ENCODE data around the gene PRDM1. TPM values are rescaled to one million over a fixed set of nuclear protein-coding genes. Genes with fewer than 3 reads are reported as not detected.

The PRDM1 gene
- polyA plus RNA-seq, 1 of the 3 experiments (the other 2 are of a cell fraction) = 4.0 TPM

DNA sequence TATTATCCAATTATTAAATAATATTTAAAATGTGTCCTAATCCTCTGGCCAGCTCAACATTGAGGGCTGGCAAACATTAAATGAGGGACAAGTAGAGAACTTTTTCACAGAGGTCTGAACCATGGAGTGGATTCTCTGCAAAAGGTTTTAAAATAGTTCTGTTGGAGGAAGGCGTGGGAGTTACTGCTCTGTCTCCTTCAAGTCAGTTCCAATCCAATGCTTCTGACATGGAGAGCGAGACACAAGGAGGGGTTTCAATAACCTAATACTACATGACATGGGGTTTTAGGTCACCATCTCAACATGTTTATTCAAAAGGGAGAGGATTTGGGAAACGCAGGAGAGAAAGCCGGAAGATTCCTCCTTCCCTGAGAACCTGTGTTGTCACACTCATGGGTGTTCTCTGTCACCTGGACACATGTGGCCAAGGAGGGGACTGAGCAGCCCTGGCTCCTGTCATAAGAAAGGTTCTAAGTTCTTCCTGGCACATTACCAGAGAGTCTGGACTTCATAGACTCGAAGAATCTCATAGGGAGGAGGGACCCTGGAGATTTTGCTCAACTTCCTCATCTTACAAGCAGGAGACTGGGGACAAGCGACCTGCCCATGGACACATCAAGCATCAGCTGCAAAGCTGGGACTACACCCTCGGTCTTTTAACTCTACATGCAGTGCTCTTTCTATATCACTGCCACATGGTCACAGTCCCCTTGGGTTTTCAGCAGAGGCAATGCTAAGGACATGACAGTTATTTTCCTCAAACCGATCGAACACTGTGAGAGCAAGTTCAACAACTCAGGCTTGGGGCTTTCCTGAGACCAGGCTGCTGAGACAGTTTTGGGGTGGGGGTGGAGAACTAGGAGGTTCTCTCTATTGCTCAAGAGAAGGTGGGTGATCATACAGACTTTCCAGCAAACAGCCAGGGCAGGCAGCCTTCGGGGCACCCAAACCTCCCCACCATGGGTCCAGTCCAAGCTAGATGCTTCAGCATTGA, 38.6 kb downstream of the PRDM1 start:
- ChIA-PET POLR2A (no interaction called here), CTCF (no interaction called here)
- no peaks in the 10 kb centered on the region for H3K9me3 ChIP-seq
- H3K4me3 ChIP-seq (ENCODE audit: low read depth in 2 of 2, low read length in 1 of 2) = no peak overlapping the region
- H3K27me3 ChIP-seq (ENCODE audit: insufficient read depth) = no peaks in the 10 kb centered on the region
- H4K20me1 ChIP-seq (ENCODE audit: insufficient read depth) = no peaks in the 10 kb centered on the region
- H3K36me3 ChIP-seq (replicated peaks in 1 of 2; ENCODE audit: control insufficient read depth in 1 of 2, insufficient read depth in 2 of 2, low read length in 1 of 2) = no peaks in the 10 kb centered on the region
- no peak overlapping the region for H3K4me2 ChIP-seq
- 80% methylated on average over 10 of the region's 10 CpGs for WGBS (ENCODE audit: low lambda C conversion rate)
- H3K9me2 ChIP-seq = no peaks in the 10 kb centered on the region
- no peaks in the 10 kb centered on the region for H3K79me2 ChIP-seq (ENCODE audit: insufficient read depth)
- DNase-seq = no peak
- H3F3A ChIP-seq (replicated peaks; ENCODE audit: insufficient read depth) = peaks cover 11% of the 10 kb centered on the region
- peaks cover 0 to 4% of the 10 kb centered on the region in 2 experiments; a peak in 3 of 4 replicates for H3K4me1 ChIP-seq (ENCODE audit: control insufficient read depth in 1 of 2, insufficient read depth in 2 of 2, low read depth in 1 of 2, low read length in 1 of 2)
- no peak for TF ChIP-seq FOSL2 (IDR thresholded peaks at IDR 0.05; ENCODE audit: borderline replicate concordance, low read depth)
- TF ChIP-seq FOXM1 (IDR thresholded peaks at IDR 0.05; ENCODE audit: low read depth) = no peak
- H3K27ac ChIP-seq (ENCODE audit: low read depth in 2 of 2, low read length in 1 of 2) = no peak overlapping the region
- H2AFZ ChIP-seq (ENCODE audit: low read depth) = no peak overlapping the region
- no peak overlapping the region for H3K9ac ChIP-seq

- no peak overlapping the region for H3K4me3 ChIP-seq (ENCODE audit: low read depth in 2 of 2, low read length in 1 of 2)
- H3K9ac ChIP-seq = no peak overlapping the region
- no peaks in the 10 kb centered on the region for H3K27me3 ChIP-seq (ENCODE audit: insufficient read depth)
- no peak overlapping the region for H2AFZ ChIP-seq (ENCODE audit: low read depth)
- no peak for DNase-seq
- no peak overlapping the region for H3K4me2 ChIP-seq
- WGBS (ENCODE audit: low lambda C conversion rate) = 92% methylated on average over 11 of the region's 11 CpGs
- peaks cover 0 to 11% of the 10 kb centered on the region in 2 experiments; a peak in 3 of 4 replicates for H3K4me1 ChIP-seq (ENCODE audit: control insufficient read depth in 1 of 2, insufficient read depth in 2 of 2, low read depth in 1 of 2, low read length in 1 of 2)
- H4K20me1 ChIP-seq (ENCODE audit: insufficient read depth) = no peaks in the 10 kb centered on the region
- ChIA-PET CTCF (interaction anchor here (0.6 kb wide), 1 partner anchor 795 kb away, joined by 3 read pairs; no protein-coding TSS in a partner anchor), POLR2A (no interaction called here)
- no peaks in the 10 kb centered on the region for H3K9me2 ChIP-seq
- no peak overlapping the region for H3K27ac ChIP-seq (ENCODE audit: low read depth in 2 of 2, low read length in 1 of 2)
- TF ChIP-seq USF2 (IDR thresholded peaks at IDR 0.05; ENCODE audit: borderline replicate concordance, low read depth, low read length) (no peak), FOSL2 (IDR thresholded peaks at IDR 0.05; ENCODE audit: borderline replicate concordance, low read depth) (no peak), EP300 (IDR thresholded peaks at IDR 0.05; ENCODE audit: borderline replicate concordance in 1 of 2, low read depth in 1 of 2, low read length in 1 of 2) (no peak), RFX5 (IDR thresholded peaks at IDR 0.05; ENCODE audit: low read length) (no peak), FOXM1 (IDR thresholded peaks at IDR 0.05; ENCODE audit: low read depth) (no peak)
- no peaks in the 10 kb centered on the region for H3K9me3 ChIP-seq
- H3F3A ChIP-seq (replicated peaks; ENCODE audit: insufficient read depth) = peaks cover 21% of the 10 kb centered on the region
- no peaks in the 10 kb centered on the region for H3K79me2 ChIP-seq (ENCODE audit: insufficient read depth)
- H3K36me3 ChIP-seq (replicated peaks in 1 of 2; ENCODE audit: control insufficient read depth in 1 of 2, insufficient read depth in 2 of 2, low read length in 1 of 2) = no peaks in the 10 kb centered on the region
These were observed 39.8 kb downstream of the PRDM1 start for GRCh38 chr6:106125925-106126435.

DNA sequence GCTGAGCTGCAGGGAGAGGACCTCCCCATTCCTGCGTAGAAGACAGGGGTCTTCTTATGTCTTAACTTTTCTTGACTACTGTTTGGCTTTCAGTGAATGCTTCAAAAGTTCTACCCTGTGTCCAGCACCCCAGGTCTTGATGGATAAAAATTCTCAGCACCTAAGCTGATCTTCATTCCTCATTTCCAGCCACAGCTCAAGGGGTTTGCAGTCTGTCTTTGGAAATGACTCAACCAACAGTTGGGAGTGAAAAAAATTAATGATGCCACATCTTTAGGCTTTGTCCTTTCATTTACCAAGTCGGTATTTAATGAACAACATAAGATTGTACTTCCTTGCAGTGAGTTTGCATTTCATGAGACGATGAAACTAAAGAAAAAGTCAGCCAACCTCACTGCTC, 40.3 kb downstream of the PRDM1 start:
- H3K9me3 ChIP-seq = no peaks in the 10 kb centered on the region
- H3K36me3 ChIP-seq (replicated peaks in 1 of 2; ENCODE audit: control insufficient read depth in 1 of 2, insufficient read depth in 2 of 2, low read length in 1 of 2) = no peaks in the 10 kb centered on the region
- H3K4me1 ChIP-seq (ENCODE audit: control insufficient read depth in 1 of 2, insufficient read depth in 2 of 2, low read depth in 1 of 2, low read length in 1 of 2) = peaks cover 0 to 11% of the 10 kb centered on the region in 2 experiments; a peak in 3 of 4 replicates
- H3K79me2 ChIP-seq (ENCODE audit: insufficient read depth) = no peaks in the 10 kb centered on the region
- no peak overlapping the region for H3K9ac ChIP-seq
- H3K27ac ChIP-seq (ENCODE audit: low read depth in 2 of 2, low read length in 1 of 2) = no peak overlapping the region
- 74% methylated on average over 3 of the region's 3 CpGs for WGBS (ENCODE audit: low lambda C conversion rate)
- H3K4me2 ChIP-seq = no peak overlapping the region
- POLR2A ChIA-PET = no interaction called here
- no peak for DNase-seq
- H3F3A ChIP-seq (replicated peaks; ENCODE audit: insufficient read depth) = peaks cover 24% of the 10 kb centered on the region
- CTCF ChIA-PET = interaction anchor here (0.6 kb wide), 1 partner anchor 796 kb away, joined by 3 read pairs; no protein-coding TSS in a partner anchor
- H2AFZ ChIP-seq (ENCODE audit: low read depth) = no peak overlapping the region
- TF ChIP-seq TEAD4 (IDR thresholded peaks at IDR 0.05; ENCODE audit: borderline replicate concordance, insufficient read depth) (no peak), RCOR1 (IDR thresholded peaks at IDR 0.05; ENCODE audit: low read length) (no peak), GABPA (IDR thresholded peaks at IDR 0.05; ENCODE audit: low read depth) (no peak), FOSL2 (IDR thresholded peaks at IDR 0.05; ENCODE audit: borderline replicate concordance, low read depth) (no peak), USF2 (IDR thresholded peaks at IDR 0.05; ENCODE audit: borderline replicate concordance, low read depth, low read length) (no peak), MEF2A (IDR thresholded peaks at IDR 0.05; ENCODE audit: borderline replicate concordance, low read depth) (no peak), EP300 (IDR thresholded peaks at IDR 0.05; ENCODE audit: borderline replicate concordance in 1 of 2, low read depth in 1 of 2, low read length in 1 of 2) (no peak), MXI1 (IDR thresholded peaks at IDR 0.05; ENCODE audit: low read depth, low read length) (no peak), TCF12 (IDR thresholded peaks at IDR 0.05) (no peak), TAF1 (IDR thresholded peaks at IDR 0.05; ENCODE audit: borderline replicate concordance, low read depth, low read length) (no peak), RAD21 (IDR thresholded peaks at IDR 0.05; ENCODE audit: low read length) (no peak), FOXJ3 (CRISPR knock-in tag; IDR thresholded peaks at IDR 0.05) (no peak), POLR2AphosphoS5 (IDR thresholded peaks at IDR 0.05; ENCODE audit: low read depth, low read length) (no peak), RXRA (IDR thresholded peaks at IDR 0.05; ENCODE audit: borderline replicate concordance, low read depth) (no peak)
- no peaks in the 10 kb centered on the region for H3K9me2 ChIP-seq
- no peaks in the 10 kb centered on the region for H3K27me3 ChIP-seq (ENCODE audit: insufficient read depth)
- no peak overlapping the region for H3K4me3 ChIP-seq (ENCODE audit: low read depth in 2 of 2, low read length in 1 of 2)
- H4K20me1 ChIP-seq (ENCODE audit: insufficient read depth) = no peaks in the 10 kb centered on the region

Measured in SK-N-SH (cell line).